ENCODE measurements around the gene TUT4. TPM values are rescaled to one million over a fixed set of nuclear protein-coding genes. Genes with fewer than 3 reads are reported as not detected.

TUT4 gene
- total RNA-seq, 1 experiment from 2014 or later: 67.4 TPM

- in situ Hi-C loops (cut with HindIII; ENCODE audit: low pct_unique_long_range_greater_than_20kb, low sequenced_read_pairs): no loop called here
Observed at GRCh38 chr1:52399629-52400028, 153.3 kb downstream of the TUT4 start.

GRCh38 chr1:52393174-52393573, 159.7 kb downstream of the TUT4 start:
- Histone ChIP-seq H3K4me3 (ENCODE audit: low read depth in 2 of 2, low read length in 2 of 2) (no peak overlapping the region), H3K27me3 (ENCODE audit: control insufficient read depth, insufficient read depth, low read length) (no peaks in the 10 kb centered on the region), H3K27ac (ENCODE audit: low read length) (no peak overlapping the region), H3K36me3 (ENCODE audit: control insufficient read depth, insufficient read depth, low read length) (peaks cover 4% of the 10 kb centered on the region; the same call in 1 of the 2 replicates), H3K9me3 (ENCODE audit: control insufficient read depth, insufficient read depth, low read depth, low read length) (no peaks in the 10 kb centered on the region), H3K4me1 (ENCODE audit: control insufficient read depth, insufficient read depth, low read length) (no peaks in the 10 kb centered on the region)
- in situ Hi-C loops (cut with HindIII; ENCODE audit: low pct_unique_long_range_greater_than_20kb, low sequenced_read_pairs): no loop called here
- DNase-seq (ENCODE audit: low read depth, low spot score): no peak
- no TSS peak for BruUV-seq (replicated peaks)
- CTCF ChIA-PET: no interaction called here
- TF ChIP-seq POLR2AphosphoS5 (IDR thresholded peaks at IDR 0.05; ENCODE audit: low read depth, low read length) (no peak), SIN3A (IDR thresholded peaks at IDR 0.05; ENCODE audit: borderline replicate concordance, insufficient read depth, low read depth, low read length) (no peak), REST (IDR thresholded peaks at IDR 0.05; ENCODE audit: insufficient read depth in 1 of 2, low read depth in 2 of 2, low read length in 1 of 2) (no peak), CTCF (IDR thresholded peaks at IDR 0.05) (no peak), TCF7L2 (IDR thresholded peaks at IDR 0.05; ENCODE audit: low read depth, low read length) (no peak)
- POLR2A ChIA-PET: no interaction called here
- intact Hi-C loops (cut with micrococcal nuclease; ENCODE audit: unreplicated experiment): no loop called here
- ATAC-seq: no peak

More at GRCh38 chr1:52399629-52400028, 153.3 kb downstream of the TUT4 start:
- Histone ChIP-seq H3K9me3 (ENCODE audit: control insufficient read depth, insufficient read depth, low read depth, low read length) (no peaks in the 10 kb centered on the region), H3K36me3 (ENCODE audit: control insufficient read depth, insufficient read depth, low read length) (peaks cover 7% of the 10 kb centered on the region), H3K27ac (ENCODE audit: low read length) (no peak overlapping the region), H3K4me1 (ENCODE audit: control insufficient read depth, insufficient read depth, low read length) (peaks cover 7% of the 10 kb centered on the region; the same call in 1 of the 2 replicates), H3K4me3 (ENCODE audit: low read depth in 2 of 2, low read length in 2 of 2) (no peak overlapping the region), H3K27me3 (ENCODE audit: control insufficient read depth, insufficient read depth, low read length) (no peaks in the 10 kb centered on the region)
- no TSS peak for BruUV-seq (replicated peaks)
- ATAC-seq (no peak), DNase-seq (ENCODE audit: low read depth, low spot score) (no peak)
- ChIA-PET POLR2A (no interaction called here), CTCF (no interaction called here)
- intact Hi-C loops (cut with micrococcal nuclease; ENCODE audit: unreplicated experiment): no loop called here
- TF ChIP-seq CTCF (IDR thresholded peaks at IDR 0.05): no peak
- TF ChIP-seq REST (IDR thresholded peaks at IDR 0.05; ENCODE audit: insufficient read depth in 1 of 2, low read depth in 2 of 2, low read length in 1 of 2): no peak
- TF ChIP-seq SIN3A (IDR thresholded peaks at IDR 0.05; ENCODE audit: borderline replicate concordance, insufficient read depth, low read depth, low read length): no peak
- TF ChIP-seq TCF7L2 (IDR thresholded peaks at IDR 0.05; ENCODE audit: low read depth, low read length): no peak
- no peak for TF ChIP-seq POLR2AphosphoS5 (IDR thresholded peaks at IDR 0.05; ENCODE audit: low read depth, low read length)

Data from Panc1 (cell line).